ENCODE results near the gene SAMMSON. TPM values are rescaled to one million over a fixed set of nuclear protein-coding genes. Genes with fewer than 3 reads are reported as not detected.

Gene SAMMSON
- total and polyA plus RNA-seq, 10 of the 15 experiments (the other 5 are each of a cell fraction or from before 2014, with no cell fraction given), result not detected

DNA sequence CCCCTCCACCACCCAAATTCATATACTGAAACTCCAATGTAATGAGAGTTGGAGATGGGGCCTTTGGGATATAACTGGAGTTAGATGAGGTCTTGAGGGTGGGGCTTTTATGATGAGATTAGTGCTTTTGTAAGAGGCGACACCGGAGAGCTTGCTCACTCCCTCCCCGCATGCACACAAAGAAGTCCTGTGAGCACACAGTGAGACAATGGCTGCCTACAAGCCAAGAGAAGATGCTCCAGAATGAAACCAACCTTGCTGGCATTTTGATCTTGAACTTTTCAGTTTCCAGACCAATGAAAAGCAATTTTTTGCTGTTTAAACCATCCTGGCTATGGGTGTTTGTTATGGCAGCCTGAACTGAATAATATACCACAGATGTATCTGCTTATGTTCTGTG lies 109.0 kb downstream of the SAMMSON start (continued):
- no peak for TF ChIP-seq SRF (IDR thresholded peaks at IDR 0.05; ENCODE audit: low read depth in 2 of 2, low read length in 2 of 2)

DNA sequence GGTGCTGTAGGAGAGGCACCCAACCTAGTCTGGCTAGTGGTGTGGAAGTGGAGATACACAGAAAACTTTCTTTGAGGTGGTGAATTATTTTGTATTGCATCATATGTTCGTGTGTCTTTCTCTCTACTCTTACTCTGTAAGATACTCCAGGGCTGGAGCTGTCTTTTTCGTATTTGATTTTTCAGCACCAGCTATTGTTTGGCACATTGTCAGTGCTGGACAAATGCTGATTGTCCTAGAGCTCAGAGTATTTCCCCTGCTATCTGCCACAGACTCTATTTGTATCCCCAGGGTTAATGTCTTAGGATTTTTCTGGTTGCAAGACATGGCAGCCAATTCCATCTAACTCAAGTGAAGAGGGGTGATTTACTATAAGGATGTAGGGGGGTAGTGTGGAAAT lies 110.5 kb downstream of the SAMMSON start:
- Histone ChIP-seq H3K27me3 (replicated peaks in 1 of 2; ENCODE audit: control insufficient read depth in 2 of 2, insufficient read depth in 2 of 2, low read length in 1 of 2) (no peaks in the 10 kb centered on the region), H4K20me1 (ENCODE audit: control insufficient read depth, insufficient read depth) (no peaks in the 10 kb centered on the region), H3K4me1 (ENCODE audit: control insufficient read depth, insufficient read depth, low read length) (no peaks in the 10 kb centered on the region), H3K79me2 (ENCODE audit: control insufficient read depth, insufficient read depth, low read length) (no peaks in the 10 kb centered on the region), H3K9ac (ENCODE audit: control insufficient read depth, insufficient read depth, low read length) (no peak overlapping the region), H3K9me3 (replicated peaks; ENCODE audit: control insufficient read depth, insufficient read depth, low read length) (no peaks in the 10 kb centered on the region), H3K4me2 (ENCODE audit: control insufficient read depth, insufficient read depth) (no peak overlapping the region), H3K4me3 (no peak overlapping the region), H3K27ac (ENCODE audit: control insufficient read depth, insufficient read depth) (no peak overlapping the region), H2AFZ (ENCODE audit: control insufficient read depth, low read depth, low read length) (no peak overlapping the region), H3K36me3 (ENCODE audit: control insufficient read depth in 2 of 2, insufficient read depth in 2 of 2, low read length in 1 of 2) (no peaks in the 10 kb centered on the region)
- in situ Hi-C loops (cut with MboI) (no loop called here), intact Hi-C loops (cut with micrococcal nuclease; ENCODE audit: unreplicated experiment) (no loop called here)
- CTCF ChIA-PET, result interaction anchor here (1.1 to 5.0 kb wide), 2 partner anchors 10 to 24 kb away, joined by 3 to 37 read pairs; no protein-coding TSS in a partner anchor
- 0% methylated on average over 2 of the region's 2 CpGs for WGBS (ENCODE audit: insufficient coverage, insufficient replicate concordance, low lambda C conversion rate, missing lambda C conversion rate)
- SMC1A ChIA-PET (ENCODE audit: uncharacterized antibody, unreplicated experiment), result interaction anchor here (0.7 kb wide), 1 partner anchor 11 kb away, joined by 3 read pairs; no protein-coding TSS in a partner anchor
- no peak for TF ChIP-seq SMAD5 (IDR thresholded peaks at IDR 0.05; ENCODE audit: low read depth)
- TF ChIP-seq, protein P1, sequence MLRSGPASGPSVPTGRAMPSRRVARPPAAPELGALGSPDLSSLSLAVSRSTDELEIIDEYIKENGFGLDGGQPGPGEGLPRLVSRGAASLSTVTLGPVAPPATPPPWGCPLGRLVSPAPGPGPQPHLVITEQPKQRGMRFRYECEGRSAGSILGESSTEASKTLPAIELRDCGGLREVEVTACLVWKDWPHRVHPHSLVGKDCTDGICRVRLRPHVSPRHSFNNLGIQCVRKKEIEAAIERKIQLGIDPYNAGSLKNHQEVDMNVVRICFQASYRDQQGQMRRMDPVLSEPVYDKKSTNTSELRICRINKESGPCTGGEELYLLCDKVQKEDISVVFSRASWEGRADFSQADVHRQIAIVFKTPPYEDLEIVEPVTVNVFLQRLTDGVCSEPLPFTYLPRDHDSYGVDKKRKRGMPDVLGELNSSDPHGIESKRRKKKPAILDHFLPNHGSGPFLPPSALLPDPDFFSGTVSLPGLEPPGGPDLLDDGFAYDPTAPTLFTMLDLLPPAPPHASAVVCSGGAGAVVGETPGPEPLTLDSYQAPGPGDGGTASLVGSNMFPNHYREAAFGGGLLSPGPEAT (IDR thresholded peaks at IDR 0.05; ENCODE audit: low read depth), result no peak
- TF ChIP-seq CHD1 (IDR thresholded peaks at IDR 0.05; ENCODE audit: low read depth, low read length), result no peak
- no peak for TF ChIP-seq EGR1 (IDR thresholded peaks at IDR 0.05; ENCODE audit: borderline replicate concordance in 1 of 2, low read depth in 2 of 2, low read length in 2 of 2)
- TF ChIP-seq ASH2L (IDR thresholded peaks at IDR 0.05; ENCODE audit: borderline replicate concordance, low read depth), result no peak
- TF ChIP-seq RUNX3 (IDR thresholded peaks at IDR 0.05; ENCODE audit: low read length), result no peak
- TF ChIP-seq, protein P2, sequence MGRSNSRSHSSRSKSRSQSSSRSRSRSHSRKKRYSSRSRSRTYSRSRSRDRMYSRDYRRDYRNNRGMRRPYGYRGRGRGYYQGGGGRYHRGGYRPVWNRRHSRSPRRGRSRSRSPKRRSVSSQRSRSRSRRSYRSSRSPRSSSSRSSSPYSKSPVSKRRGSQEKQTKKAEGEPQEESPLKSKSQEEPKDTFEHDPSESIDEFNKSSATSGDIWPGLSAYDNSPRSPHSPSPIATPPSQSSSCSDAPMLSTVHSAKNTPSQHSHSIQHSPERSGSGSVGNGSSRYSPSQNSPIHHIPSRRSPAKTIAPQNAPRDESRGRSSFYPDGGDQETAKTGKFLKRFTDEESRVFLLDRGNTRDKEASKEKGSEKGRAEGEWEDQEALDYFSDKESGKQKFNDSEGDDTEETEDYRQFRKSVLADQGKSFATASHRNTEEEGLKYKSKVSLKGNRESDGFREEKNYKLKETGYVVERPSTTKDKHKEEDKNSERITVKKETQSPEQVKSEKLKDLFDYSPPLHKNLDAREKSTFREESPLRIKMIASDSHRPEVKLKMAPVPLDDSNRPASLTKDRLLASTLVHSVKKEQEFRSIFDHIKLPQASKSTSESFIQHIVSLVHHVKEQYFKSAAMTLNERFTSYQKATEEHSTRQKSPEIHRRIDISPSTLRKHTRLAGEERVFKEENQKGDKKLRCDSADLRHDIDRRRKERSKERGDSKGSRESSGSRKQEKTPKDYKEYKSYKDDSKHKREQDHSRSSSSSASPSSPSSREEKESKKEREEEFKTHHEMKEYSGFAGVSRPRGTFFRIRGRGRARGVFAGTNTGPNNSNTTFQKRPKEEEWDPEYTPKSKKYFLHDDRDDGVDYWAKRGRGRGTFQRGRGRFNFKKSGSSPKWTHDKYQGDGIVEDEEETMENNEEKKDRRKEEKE (IDR thresholded peaks at IDR 0.05), result no peak
- TF ChIP-seq DPF2 (IDR thresholded peaks at IDR 0.05), result no peak
- TF ChIP-seq RB1 (IDR thresholded peaks at IDR 0.05; ENCODE audit: borderline replicate concordance), result no peak
- BruUV-seq (replicated peaks), result no TSS peak
- RAD21 ChIA-PET (ENCODE audit: unreplicated experiment), result interaction anchor here (0.7 kb wide), 1 partner anchor 13 kb away, joined by 3 read pairs; no protein-coding TSS in a partner anchor
- POLR2A ChIA-PET, result no interaction called here
- ATAC-seq (no peak), FAIRE-seq (no peak), DNase-seq (ENCODE audit: low read depth, low spot score) (no peak)

Measured in GM12878 (cell line).